ENCODE results near the gene DDX47. TPM values are rescaled to one million over a fixed set of nuclear protein-coding genes. Genes with fewer than 3 reads are reported as not detected.
"Not testable (repeated sequence)": the region's sequence is repeated elsewhere in the genome, so short reads cannot be mapped to it uniquely, and the experiment has no call there.

The DDX47 gene
- total and polyA plus RNA-seq, 10 of the 15 experiments (the other 5 are each of a cell fraction or from before 2014, with no cell fraction given), result 84.8 to 266 (median 120) TPM

- no peak overlapping the region for H3K4me2 ChIP-seq (ENCODE audit: control insufficient read depth, insufficient read depth)
- FAIRE-seq (no peak), DNase-seq (ENCODE audit: low read depth, low spot score) (no peak), ATAC-seq (peak; percentile 36)
- no peak for TF ChIP-seq EZH2 (IDR thresholded peaks at IDR 0.05; ENCODE audit: borderline replicate concordance, control insufficient read depth, low read depth, low read length)
- TF ChIP-seq SRF (IDR thresholded peaks at IDR 0.05; ENCODE audit: low read depth in 2 of 2, low read length in 2 of 2), result peak; percentile 17 to 55; a peak in 1 of 4 replicates
- H3K4me1 ChIP-seq (ENCODE audit: control insufficient read depth, insufficient read depth, low read length), result peaks cover 5% of the 10 kb centered on the region
- H3K9me3 ChIP-seq (replicated peaks; ENCODE audit: control insufficient read depth, insufficient read depth, low read length), result no peaks in the 10 kb centered on the region
- no peaks in the 10 kb centered on the region for H3K36me3 ChIP-seq (ENCODE audit: control insufficient read depth in 2 of 2, insufficient read depth in 2 of 2, low read length in 1 of 2)
- SMC1A ChIA-PET (ENCODE audit: uncharacterized antibody, unreplicated experiment), result no interaction called here
- no peak overlapping the region for H3K4me3 ChIP-seq
- CTCF ChIA-PET, result interaction anchor here (0.6 kb wide), 1 partner anchor 596 kb away, joined by 3 read pairs; no protein-coding TSS in a partner anchor
- H2AFZ ChIP-seq (ENCODE audit: control insufficient read depth, low read depth, low read length), result peak overlapping the region; percentile 29
- intact Hi-C loops (cut with micrococcal nuclease; ENCODE audit: unreplicated experiment) (no loop called here), in situ Hi-C loops (cut with MboI) (no loop called here)
- H3K79me2 ChIP-seq (ENCODE audit: control insufficient read depth, insufficient read depth, low read length), result no peaks in the 10 kb centered on the region
- POLR2A ChIA-PET, result no interaction called here
- H3K27ac ChIP-seq (ENCODE audit: control insufficient read depth, insufficient read depth), result no peak overlapping the region
- no TSS peak for BruUV-seq (replicated peaks)
- H3K9ac ChIP-seq (ENCODE audit: control insufficient read depth, insufficient read depth, low read length), result no peak overlapping the region
- RAD21 ChIA-PET (ENCODE audit: unreplicated experiment), result interaction anchor here (1.1 kb wide), 1 partner anchor 70 kb away, joined by 3 read pairs; no protein-coding TSS in a partner anchor
- WGBS (ENCODE audit: insufficient coverage, insufficient replicate concordance, low lambda C conversion rate, missing lambda C conversion rate), result 73% methylated on average over 1 of the region's 1 CpG
- no peaks in the 10 kb centered on the region for H4K20me1 ChIP-seq (ENCODE audit: control insufficient read depth, insufficient read depth)
- H3K27me3 ChIP-seq (replicated peaks in 1 of 2; ENCODE audit: control insufficient read depth in 2 of 2, insufficient read depth in 2 of 2, low read length in 1 of 2), result no peaks in the 10 kb centered on the region
Observed at GRCh38 chr12:12874029-12874428, 60.9 kb downstream of the DDX47 start.

DNA sequence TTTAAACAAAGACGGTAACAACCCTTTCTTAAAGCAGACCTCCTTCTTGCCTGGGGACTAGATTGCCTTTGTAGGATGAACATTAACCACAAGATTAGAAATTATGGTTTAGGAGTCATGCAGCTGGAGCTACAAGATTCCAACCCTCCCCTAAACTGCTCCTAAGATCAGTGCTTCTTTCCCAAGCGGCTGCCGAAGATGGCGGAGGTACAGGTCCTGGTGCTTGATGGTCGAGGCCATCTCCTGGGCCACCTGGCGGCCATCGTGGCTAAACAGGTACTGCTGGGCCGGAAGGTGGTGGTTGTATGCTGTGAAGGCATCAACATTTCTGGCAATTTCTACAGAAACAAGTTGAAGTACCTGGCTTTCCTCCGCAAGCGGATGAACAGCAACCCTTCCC is 62.2 kb downstream of the DDX47 start:
- H4K20me1 ChIP-seq (ENCODE audit: control insufficient read depth, insufficient read depth); intact Hi-C loops (cut with micrococcal nuclease; ENCODE audit: unreplicated experiment); H3K36me3 ChIP-seq (ENCODE audit: control insufficient read depth in 2 of 2, insufficient read depth in 2 of 2, low read length in 1 of 2); DNase-seq (ENCODE audit: low read depth, low spot score); CTCF ChIA-PET; H3K4me3 ChIP-seq; in situ Hi-C loops (cut with MboI); POLR2A ChIA-PET; H3K79me2 ChIP-seq (ENCODE audit: control insufficient read depth, insufficient read depth, low read length); ATAC-seq; H3K9ac ChIP-seq (ENCODE audit: control insufficient read depth, insufficient read depth, low read length); H3K4me2 ChIP-seq (ENCODE audit: control insufficient read depth, insufficient read depth); H3K4me1 ChIP-seq (ENCODE audit: control insufficient read depth, insufficient read depth, low read length); FAIRE-seq; RAD21 ChIA-PET (ENCODE audit: unreplicated experiment); H3K27me3 ChIP-seq (replicated peaks in 1 of 2; ENCODE audit: control insufficient read depth in 2 of 2, insufficient read depth in 2 of 2, low read length in 1 of 2); H3K9me3 ChIP-seq (replicated peaks; ENCODE audit: control insufficient read depth, insufficient read depth, low read length); BruUV-seq (replicated peaks); SMC1A ChIA-PET (ENCODE audit: uncharacterized antibody, unreplicated experiment); H3K27ac ChIP-seq (ENCODE audit: control insufficient read depth, insufficient read depth); H2AFZ ChIP-seq (ENCODE audit: control insufficient read depth, low read depth, low read length): not testable (repeated sequence)
- 76% methylated on average over 10 of the region's 10 CpGs for WGBS (ENCODE audit: insufficient coverage, insufficient replicate concordance, low lambda C conversion rate, missing lambda C conversion rate)

Measured in GM12878 (cell line).